Measurements from ENCODE around the gene SRGAP2B. TPM values are rescaled to one million over a fixed set of nuclear protein-coding genes. Genes with fewer than 3 reads are reported as not detected.
"Not testable (repeated sequence)": the region's sequence is repeated elsewhere in the genome, so short reads cannot be mapped to it uniquely, and the experiment has no call there.

Gene SRGAP2B
- total RNA-seq, 1 experiment from 2014 or later = 15.0 TPM

GRCh38 chr1:145101725-145102124, 6.6 kb upstream of the SRGAP2B start:
- in situ Hi-C loops (cut with HindIII; ENCODE audit: low pct_unique_long_range_greater_than_20kb, low sequenced_read_pairs); DNase-seq (ENCODE audit: low read depth): not testable (repeated sequence)

DNA sequence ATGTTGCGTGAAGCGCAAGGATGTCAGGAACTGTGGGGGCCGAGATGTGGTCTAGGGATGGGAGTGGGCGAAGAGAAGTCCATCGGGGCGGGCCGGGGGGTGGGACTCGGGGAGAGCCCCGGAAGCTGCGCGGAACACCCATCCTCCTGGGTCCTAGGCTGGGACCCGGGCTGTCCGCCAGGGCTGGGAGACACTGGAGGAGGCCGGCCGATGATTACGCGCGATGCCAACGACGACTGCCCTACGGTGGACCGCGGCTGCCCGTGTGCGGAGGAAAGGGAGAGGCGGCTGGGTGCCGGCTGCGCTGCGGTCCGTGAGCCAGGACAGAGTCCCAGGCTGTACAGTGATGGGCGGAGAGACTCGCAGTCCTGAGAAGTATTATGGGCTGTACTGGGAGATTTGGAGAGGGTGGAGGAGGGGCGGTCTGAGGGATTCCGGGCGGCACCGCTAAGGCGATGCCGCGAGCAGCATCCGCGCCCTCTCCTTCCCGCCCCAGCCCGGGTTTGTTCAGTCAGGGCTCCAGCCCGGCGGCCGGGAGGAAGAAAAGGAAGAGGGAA, 395 bp downstream of the SRGAP2B start:
- in situ Hi-C loops (cut with HindIII; ENCODE audit: low pct_unique_long_range_greater_than_20kb, low sequenced_read_pairs); DNase-seq (ENCODE audit: low read depth): not testable (repeated sequence)

DNA sequence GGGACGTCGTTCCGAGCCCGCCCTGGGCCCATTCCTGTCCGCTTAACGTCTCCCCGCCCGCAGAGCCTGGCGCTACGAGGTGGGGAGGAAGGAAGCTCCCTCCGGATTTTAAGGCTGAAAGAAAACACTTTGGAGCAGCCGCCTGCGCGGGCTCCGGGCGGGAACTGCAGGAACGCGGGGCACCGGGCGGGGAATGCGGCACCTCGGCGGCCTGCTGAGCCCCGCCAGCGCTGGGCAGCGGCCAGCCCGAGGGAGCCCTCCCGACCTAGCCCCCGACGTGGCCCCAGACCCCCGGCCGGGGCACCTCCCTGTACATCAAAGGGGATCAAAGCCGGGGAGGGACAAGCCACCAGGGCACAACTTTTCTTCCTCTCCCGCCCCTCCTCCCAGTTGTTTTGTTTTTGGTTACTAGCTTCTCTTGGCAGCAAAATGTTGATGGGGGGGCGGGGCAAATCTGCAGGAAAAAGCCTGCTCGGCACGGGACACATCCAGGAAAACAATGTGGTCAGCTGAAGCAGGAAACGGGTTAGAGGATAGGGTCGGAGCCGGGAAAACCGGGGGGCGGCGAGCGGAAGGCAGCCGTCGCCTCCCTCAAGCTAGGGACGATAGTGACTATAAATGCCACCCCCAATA, 1.5 kb downstream of the SRGAP2B start:
- peak; percentile 5 for DNase-seq (ENCODE audit: low read depth)
- in situ Hi-C loops (cut with HindIII; ENCODE audit: low pct_unique_long_range_greater_than_20kb, low sequenced_read_pairs) = not testable (repeated sequence)

DNA sequence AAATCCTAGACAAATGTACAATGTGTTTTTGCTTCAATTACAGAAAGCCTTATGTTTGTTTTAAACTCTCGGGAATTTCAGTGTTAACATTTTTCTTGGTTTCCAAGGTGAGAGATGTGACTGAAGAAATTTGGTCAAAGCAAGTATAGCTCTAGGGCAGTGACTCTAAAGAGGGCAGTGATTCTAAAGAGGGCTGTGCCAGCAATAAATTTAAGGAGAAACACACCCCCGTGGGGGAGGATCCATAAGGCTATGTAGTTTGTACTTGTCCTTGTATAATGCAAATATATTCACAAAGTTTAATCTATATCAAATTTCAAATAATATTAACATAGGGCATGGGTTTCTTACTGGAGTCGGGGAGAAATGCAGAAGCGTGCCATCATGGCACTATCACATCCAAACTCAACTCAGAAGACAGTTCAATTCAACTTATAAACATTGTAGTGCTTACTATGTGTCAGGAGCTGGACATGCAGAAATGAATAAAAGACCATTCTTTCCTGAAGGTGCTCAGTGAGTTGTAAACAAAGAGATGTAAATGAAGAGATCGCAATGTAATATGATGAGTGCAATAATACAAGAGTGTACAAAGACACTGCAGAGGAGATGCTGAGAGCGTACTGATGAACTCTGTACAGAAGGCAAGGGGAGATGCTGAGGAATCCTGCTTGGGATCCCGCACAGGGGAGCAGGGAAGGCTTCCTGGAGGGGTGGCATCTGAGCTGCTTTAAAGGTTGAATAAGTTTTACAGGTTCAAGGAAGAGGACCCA, 12.5 kb downstream of the SRGAP2B start:
- in situ Hi-C loops (cut with HindIII; ENCODE audit: low pct_unique_long_range_greater_than_20kb, low sequenced_read_pairs); DNase-seq (ENCODE audit: low read depth): not testable (repeated sequence)

- DNase-seq (ENCODE audit: low read depth); in situ Hi-C loops (cut with HindIII; ENCODE audit: low pct_unique_long_range_greater_than_20kb, low sequenced_read_pairs): not testable (repeated sequence)
Observed at GRCh38 chr1:145080193-145080592, 14.9 kb downstream of the SRGAP2B start.

GRCh38 chr1:145079737-145080136, 15.4 kb downstream of the SRGAP2B start:
- in situ Hi-C loops (cut with HindIII; ENCODE audit: low pct_unique_long_range_greater_than_20kb, low sequenced_read_pairs); DNase-seq (ENCODE audit: low read depth): not testable (repeated sequence)

DNA sequence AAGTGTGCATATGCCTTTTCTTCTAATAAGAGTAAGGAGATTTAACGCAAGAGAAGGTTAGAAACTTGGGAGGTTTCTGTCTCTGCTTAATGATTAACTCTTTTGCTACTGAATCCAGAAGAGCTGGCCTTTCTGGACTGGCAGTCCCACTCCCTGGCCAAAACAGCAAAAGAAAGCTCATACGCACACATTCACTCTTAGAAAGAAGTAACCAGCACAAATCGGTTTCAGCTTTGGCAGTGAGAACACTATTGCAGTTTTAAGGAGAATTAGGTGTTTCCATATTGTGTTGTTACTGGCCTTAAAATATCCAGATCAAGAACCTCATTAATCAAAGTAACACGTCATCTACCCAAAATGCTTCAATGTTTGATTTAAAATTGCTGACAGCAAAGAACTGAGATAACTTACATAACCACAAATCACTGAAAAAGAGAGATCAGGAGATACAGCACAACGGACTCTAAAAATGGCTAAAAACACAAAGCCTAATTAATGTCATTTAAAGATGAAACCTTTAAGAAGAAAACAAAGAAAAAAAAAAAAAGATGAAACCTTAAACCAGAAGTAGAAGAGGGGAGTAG, 16.2 kb downstream of the SRGAP2B start:
- DNase-seq (ENCODE audit: low read depth); in situ Hi-C loops (cut with HindIII; ENCODE audit: low pct_unique_long_range_greater_than_20kb, low sequenced_read_pairs): not testable (repeated sequence)

- in situ Hi-C loops (cut with HindIII; ENCODE audit: low pct_unique_long_range_greater_than_20kb, low sequenced_read_pairs); DNase-seq (ENCODE audit: low read depth): not testable (repeated sequence)
Observed at GRCh38 chr1:145077872-145078786, 17.0 kb downstream of the SRGAP2B start.

DNA sequence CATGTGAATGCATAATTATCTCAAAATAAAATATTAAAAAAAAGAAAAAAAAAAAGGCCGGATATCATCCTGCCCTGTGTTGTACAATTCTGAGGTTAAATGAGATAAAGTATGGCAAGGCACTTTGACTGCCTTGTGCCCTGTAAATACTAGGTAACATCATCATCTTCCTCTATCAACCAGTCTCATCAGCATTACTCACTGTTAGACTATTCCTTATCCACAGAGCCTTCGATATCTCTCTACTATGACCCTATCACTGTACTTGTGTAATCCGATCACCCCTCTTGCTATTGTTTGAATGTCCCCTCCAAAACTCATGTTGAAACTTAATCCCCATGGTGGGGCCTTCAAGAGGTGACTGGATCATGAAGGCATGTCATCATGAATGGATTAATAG, 18.3 kb downstream of the SRGAP2B start:
- in situ Hi-C loops (cut with HindIII; ENCODE audit: low pct_unique_long_range_greater_than_20kb, low sequenced_read_pairs); DNase-seq (ENCODE audit: low read depth): not testable (repeated sequence)

GRCh38 chr1:145074021-145074559, 21.0 kb downstream of the SRGAP2B start:
- DNase-seq (ENCODE audit: low read depth); in situ Hi-C loops (cut with HindIII; ENCODE audit: low pct_unique_long_range_greater_than_20kb, low sequenced_read_pairs): not testable (repeated sequence)

DNA sequence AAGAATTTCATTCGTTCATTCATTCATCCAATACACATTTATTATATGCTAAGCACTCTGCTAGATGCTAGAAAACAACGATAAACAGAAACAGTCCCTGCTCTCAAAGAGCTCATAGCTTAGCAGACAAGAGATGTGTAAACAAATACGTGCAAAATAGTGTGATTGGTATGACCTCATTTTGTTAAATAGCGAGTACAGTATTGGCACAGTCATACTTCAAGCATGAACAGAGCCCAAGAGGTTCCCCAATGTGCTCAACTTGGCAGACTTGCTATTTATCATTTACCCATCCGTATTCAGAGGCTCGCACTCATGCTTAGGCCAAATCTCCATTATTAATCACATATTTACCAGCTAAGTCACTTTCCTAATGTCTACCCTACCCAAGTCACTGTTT, 23.6 kb downstream of the SRGAP2B start:
- in situ Hi-C loops (cut with HindIII; ENCODE audit: low pct_unique_long_range_greater_than_20kb, low sequenced_read_pairs); DNase-seq (ENCODE audit: low read depth): not testable (repeated sequence)

DNA sequence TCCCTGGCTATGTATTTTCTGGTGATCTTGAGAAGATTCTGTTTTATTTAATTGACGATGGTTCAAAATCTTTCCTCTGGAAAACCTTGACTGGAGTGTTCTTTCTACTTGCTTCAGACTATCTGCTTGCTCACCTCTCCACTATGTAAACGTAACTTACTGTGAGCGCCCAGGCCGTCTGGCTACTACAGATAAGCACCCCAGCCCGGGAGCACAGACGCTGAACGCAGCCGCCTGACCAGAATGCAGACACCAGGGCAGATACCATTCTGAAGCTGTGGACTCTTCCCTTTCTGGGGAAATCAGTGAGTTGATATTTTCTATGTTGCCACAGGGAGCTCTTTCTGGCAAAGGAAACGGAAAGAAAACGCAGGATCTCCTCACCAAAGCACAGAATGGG, 28.6 kb downstream of the SRGAP2B start:
- in situ Hi-C loops (cut with HindIII; ENCODE audit: low pct_unique_long_range_greater_than_20kb, low sequenced_read_pairs); DNase-seq (ENCODE audit: low read depth): not testable (repeated sequence)

DNA sequence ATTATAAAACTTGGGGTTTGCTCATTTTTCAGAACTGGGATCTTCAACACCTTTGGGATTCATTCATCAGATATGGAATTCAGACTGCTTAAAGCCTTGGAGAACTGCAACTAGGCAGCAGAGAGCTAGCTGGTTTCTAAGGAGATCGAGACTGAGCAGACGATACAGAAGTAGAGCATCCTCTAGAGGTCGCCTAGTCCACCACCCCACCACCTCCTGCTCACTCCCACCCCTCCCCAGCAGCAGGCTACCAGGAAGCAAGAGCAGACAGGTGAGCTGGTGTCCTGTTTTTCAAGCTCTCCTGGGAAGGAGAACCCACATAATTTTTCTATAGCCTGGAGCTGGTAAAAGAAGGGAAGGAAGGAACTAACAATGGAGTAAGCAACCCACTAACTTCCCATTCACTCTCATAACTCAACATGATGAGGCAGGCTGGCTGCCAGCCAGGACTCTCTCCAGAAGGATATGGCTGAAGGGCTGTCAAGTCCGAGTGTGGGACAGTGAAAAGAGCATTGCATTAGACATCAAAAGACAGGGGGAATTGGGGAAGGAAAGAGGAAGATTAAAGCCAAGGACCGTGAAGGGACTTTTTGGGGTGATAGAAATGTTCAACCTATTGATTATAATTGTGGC, 29.8 kb downstream of the SRGAP2B start:
- in situ Hi-C loops (cut with HindIII; ENCODE audit: low pct_unique_long_range_greater_than_20kb, low sequenced_read_pairs); DNase-seq (ENCODE audit: low read depth): not testable (repeated sequence)

DNA sequence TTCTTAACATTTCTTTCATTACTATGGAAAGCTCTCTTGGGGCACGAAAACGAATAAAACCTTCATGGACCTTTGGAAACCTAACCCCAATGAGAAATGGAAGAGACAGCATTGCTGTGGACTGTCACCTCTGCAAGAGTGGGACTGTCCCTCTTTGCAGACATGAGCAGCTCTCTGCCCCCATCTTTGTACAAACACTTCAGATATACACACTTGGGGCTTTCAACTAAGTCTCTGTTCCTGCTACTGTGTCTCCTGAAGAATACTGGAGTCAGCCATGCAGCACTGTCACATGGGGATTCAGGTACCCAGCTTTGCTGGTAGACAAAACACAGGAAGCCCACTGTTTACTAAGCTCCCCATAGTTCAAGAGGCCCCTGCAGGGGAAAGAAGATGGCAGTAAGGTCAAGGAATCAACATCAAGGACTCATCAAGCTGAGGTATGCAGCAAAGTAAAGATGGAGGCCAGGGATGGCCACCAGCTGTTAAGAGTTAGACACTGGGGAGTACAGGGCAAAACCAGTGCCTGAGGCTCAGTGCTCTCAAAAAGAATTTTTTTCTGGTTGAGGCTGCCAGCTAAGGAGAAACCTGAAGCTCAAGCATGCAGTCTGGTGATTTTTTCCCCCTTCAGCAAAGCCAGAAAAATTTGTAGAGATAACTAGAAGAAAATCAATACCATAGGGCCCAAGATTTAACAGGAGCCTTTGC, 31.0 kb downstream of the SRGAP2B start:
- in situ Hi-C loops (cut with HindIII; ENCODE audit: low pct_unique_long_range_greater_than_20kb, low sequenced_read_pairs); DNase-seq (ENCODE audit: low read depth): not testable (repeated sequence)

GRCh38 chr1:145063285-145063684, 31.8 kb downstream of the SRGAP2B start:
- in situ Hi-C loops (cut with HindIII; ENCODE audit: low pct_unique_long_range_greater_than_20kb, low sequenced_read_pairs); DNase-seq (ENCODE audit: low read depth): not testable (repeated sequence)

DNA sequence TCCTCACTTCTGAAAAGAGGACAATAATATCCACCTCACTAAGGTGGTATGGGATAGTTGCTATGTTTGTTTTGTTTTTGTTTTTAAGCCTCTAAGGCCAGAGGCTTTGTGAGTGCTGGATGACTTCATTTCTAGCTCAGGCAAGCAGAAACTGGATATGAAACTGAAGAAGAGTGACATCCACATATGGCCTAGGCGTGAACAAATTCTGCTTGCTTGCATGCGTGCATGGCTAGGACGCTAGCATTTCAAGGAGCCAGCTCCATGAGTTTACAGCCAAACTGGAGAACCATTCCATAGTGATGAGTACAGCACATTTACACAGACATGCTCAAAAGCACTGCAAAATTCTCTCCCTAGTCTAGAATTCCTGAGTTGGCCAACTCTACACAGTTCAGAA, 36.9 kb downstream of the SRGAP2B start:
- in situ Hi-C loops (cut with HindIII; ENCODE audit: low pct_unique_long_range_greater_than_20kb, low sequenced_read_pairs) = not testable (repeated sequence)

More for the DNA sequence above, 36.9 kb downstream of the SRGAP2B start:
- DNase-seq (ENCODE audit: low read depth) = not testable (repeated sequence)

Measured in Caki2 (cell line).